HG03354 (cell line): ENCODE data around the gene MED14.
"Not testable (repeated sequence)": the region's sequence is repeated elsewhere in the genome, so short reads cannot be mapped to it uniquely, and the experiment has no call there.

Experiments used
- ATAC-seq: cut with Tn5 transposase; IDR thresholded peaks from one replicate; pipeline ENCODE4 v1.9.1; 2021; ENCODE audit warnings: mild to moderate bottlenecking; ENCODE audit not compliant: unreplicated experiment, poor library complexity, severe bottlenecking

The MED14 gene

DNA sequence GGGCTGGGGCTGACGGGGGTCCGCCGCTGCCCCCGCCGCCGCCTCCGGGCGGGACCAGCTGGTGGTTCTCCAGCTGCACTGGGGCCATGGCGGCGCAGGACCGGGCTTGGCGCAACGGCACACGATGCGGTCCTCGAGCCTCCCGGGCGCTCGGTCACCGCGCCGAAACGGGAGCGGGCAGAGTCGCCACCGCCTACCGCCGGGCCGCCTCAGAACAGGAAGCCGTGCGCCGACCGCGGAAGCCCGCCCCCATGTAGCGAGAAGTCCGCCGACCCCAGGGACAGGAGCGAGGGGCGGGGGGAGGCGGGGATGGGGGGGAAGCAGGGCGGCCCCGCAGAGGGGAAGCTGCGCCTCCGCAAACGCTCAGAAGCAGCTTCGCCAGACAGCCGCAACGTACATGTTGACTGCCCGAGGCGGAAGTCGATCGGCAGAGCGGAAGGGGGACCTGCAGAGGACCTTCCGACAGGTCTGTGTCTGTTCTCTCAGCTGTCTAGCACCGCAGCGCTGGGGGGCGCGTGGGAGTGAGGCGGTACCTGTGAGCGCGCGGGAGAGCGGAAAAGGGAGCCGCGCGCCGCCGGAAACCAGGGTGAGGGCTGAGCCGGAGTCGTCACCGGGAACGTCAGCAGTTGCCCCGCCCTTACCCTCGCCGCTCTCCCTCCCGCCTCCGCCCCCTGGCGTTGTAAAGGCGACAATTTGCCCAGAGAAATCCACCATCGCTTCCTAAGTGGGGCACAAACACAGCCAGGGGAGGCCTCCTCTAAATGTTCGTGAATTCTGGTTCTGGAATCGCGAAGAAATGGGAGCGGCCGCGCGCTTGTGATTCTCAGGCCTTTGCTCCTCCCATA lies at the start of gene MED14:
Gene MED14 (minus strand): TSS at position 218 of the 845 bp plus-strand sequence. CDS start 130 bp downstream, at position 88.
- peak; percentile 93 for ATAC-seq

DNA sequence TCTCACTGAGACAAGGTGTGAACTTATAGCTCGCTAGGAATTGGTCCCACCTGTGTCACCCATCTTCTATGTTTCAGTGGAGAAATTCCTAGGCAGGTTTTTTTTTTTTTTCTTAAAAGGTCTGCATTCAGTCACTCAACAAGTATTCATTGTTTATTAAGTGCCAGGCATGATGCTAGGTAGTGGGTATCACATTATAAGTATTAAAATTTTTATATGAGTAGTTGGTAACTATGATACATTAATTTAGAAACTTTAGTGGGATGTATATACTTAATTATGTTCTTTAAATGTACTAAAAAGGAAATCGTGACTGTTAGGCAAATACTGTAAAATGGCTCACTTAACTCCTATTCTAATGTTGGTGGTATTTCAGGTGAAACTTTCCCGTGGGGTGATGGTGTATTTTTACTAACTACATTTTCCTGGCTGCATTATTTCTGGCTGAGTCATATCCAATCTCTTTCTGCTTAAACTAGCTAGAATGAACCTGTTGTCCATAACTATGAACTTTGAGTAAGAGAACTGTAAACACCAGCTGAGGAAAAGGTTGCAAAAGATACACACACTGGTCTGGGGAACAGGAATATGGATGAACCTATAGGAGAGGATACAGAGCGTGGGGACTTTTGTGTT lies 49.3 kb upstream of the MED14 start:
- no peak for ATAC-seq

GRCh38 chrX:40782644-40783259 lies 47.4 kb upstream of the MED14 start:
- ATAC-seq: not testable (repeated sequence)

DNA sequence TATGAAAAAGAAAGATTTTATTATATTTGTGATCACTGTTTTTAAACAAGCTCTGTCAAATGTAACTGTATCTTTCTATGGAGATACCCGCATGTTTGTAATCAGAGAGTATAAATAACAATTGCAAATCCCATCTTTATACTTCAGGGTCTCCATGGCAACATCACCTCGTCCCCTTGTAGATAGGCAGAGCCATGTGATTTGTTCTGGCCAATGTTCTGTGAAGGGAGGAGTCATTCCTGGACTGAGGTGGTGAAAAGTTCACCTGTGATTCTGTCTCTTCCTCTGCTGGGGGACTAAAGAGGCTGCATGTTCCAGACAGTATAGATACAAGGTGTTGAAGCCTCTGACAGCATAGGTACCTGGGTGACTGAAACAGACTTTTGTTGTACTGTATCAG lies 45.6 kb upstream of the MED14 start:
- no peak for ATAC-seq

GRCh38 chrX:40780082-40780481 lies 44.7 kb upstream of the MED14 start:
- no peak for ATAC-seq

DNA sequence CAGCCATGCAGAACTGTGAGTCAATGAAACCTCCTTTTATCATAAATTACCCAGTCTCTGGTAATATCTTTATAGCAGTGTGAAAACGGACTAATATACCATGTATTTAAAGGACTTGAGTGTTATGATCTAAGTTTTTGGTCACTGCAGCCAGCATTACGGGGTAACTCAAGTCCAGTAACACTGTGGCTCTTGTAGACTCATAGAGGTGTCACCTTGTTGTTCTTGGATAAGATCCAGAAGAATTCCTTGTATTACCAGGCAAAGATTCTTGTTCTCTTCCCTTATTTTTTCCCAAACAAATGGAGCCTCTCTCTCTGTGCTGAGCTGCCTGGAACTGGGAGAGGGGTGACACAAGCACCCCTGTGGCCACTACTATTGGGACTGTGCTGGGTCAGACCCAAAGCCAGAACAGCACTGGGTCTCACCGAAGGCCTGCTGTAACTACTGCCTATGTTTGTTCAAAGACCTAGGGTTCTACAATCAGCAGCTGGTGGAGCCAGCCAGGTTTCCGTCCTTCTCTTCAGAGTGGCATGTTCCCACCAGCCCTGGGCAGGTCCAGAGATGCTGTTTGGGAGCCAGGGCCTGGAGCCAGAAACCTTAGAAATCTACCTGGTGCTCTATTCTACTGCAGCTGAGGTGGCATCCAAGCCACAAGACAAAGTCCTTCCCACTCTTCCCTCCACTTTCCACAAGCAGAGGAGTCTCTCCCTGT lies 43.7 kb upstream of the MED14 start:
- no peak for ATAC-seq

DNA sequence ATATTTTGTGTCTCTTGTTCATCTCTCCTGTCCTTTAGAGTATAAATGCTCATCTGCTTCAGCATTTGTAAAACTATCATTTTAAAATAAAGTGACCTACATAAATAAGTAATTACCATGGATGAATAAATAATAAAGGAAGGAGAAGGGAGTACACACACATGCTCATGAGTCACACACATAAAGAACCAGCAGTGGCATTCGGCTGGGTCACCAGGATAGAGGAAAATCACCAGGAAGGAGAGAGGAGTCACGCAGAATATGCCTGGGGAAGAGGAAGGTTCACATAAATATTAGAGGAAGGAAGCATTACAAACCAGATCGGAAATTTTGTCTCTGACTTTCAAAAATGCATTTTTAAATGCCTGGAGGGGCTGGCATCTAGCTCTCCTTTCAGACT lies 38.5 kb upstream of the MED14 start:
- no peak for ATAC-seq

DNA sequence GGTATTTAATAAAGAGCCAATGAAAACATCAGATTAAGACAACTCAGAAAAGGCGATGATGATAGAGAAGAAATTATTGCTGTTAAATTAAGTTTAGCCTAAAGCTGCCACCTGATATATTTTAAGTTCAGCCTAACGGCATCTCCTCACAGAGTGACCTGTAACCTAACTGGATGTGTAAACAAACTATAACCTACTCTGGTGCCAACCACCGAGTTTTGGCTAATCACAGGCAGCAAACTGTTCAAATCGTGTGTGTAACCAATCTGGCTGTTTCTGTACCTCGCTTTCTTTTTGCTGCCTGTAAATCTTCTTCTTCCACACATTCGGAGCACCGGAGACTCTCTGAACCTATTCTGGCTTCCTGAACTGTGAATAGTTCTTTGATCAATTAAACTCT lies 37.8 kb upstream of the MED14 start:
- ATAC-seq: no peak

- ATAC-seq: no peak
Observed at GRCh38 chrX:40772290-40772689, 36.9 kb upstream of the MED14 start.

DNA sequence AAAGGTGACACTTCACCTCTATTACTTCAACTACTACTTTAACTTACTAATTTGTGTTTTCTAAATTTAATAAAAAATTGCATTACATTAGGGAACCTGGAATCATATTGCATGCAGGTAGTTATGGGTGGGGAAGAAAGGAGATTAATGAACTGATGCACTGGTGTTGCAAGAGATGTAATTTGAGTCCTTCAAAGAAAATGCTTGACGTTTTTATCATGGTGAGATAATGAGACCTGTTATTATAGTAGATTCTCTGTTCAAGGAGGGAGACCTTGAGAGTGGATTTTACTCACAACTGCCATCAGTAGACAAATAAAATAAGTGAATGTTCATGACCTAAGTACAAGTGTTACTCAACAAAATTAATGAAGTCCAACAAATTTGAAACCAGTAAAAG lies 26.4 kb upstream of the MED14 start:
- ATAC-seq: no peak

- no peak for ATAC-seq
Observed at GRCh38 chrX:40759374-40759773, 24.0 kb upstream of the MED14 start.

- no peak for ATAC-seq
Observed at GRCh38 chrX:40757058-40757457, 21.7 kb upstream of the MED14 start.

GRCh38 chrX:40755291-40756249 lies 20.2 kb upstream of the MED14 start:
- no peak for ATAC-seq

GRCh38 chrX:40749681-40750494 lies 14.5 kb upstream of the MED14 start:
- peak; percentile 72 for ATAC-seq

GRCh38 chrX:40748977-40749376 lies 13.6 kb upstream of the MED14 start:
- ATAC-seq: no peak

- ATAC-seq: no peak
Observed at GRCh38 chrX:40746521-40746920, 11.2 kb upstream of the MED14 start.

GRCh38 chrX:40736170-40736505 lies 796 bp upstream of the MED14 start:
- no peak for ATAC-seq

GRCh38 chrX:40734971-40735324 lies 394 bp downstream of the MED14 start:
- ATAC-seq: no peak

DNA sequence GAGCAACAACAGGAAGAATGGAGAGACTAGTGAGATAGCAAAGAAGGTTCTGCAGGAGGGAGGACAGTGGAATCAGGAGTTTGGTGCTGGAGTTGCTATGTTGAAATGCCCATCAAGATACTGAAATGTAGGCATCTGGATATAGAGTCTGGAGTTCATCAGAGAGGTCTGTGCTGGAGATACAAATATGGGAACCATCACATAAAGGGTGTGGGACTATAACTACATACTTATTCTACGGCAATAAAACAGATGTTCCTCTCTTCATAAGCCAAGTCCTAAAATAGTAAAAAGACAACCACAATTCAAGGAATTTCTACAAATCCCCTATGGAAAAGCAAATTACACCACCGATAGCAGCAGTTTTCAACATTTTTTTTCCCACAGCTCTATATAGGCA lies 1.6 kb downstream of the MED14 start:
- ATAC-seq: no peak
